ENCODE data around the gene CD52.

GRCh38 chr1:26354972-26355371 is 37.2 kb downstream of the CD52 start:
- no peak for TF ChIP-seq CTCF (IDR thresholded peaks at IDR 0.05; ENCODE audit: extremely low read depth in 1 of 2, insufficient read depth in 1 of 2, low read depth in 1 of 2, low read length in 2 of 2)
- TF ChIP-seq MYC (IDR thresholded peaks at IDR 0.05; ENCODE audit: low read depth, low read length): no peak
- no peak for TF ChIP-seq POLR2A (IDR thresholded peaks at IDR 0.05; ENCODE audit: low read depth, low read length)
- TF ChIP-seq POLR2AphosphoS5 (IDR thresholded peaks at IDR 0.05; ENCODE audit: insufficient read depth, low read depth, low read length): no peak
- TF ChIP-seq EZH2 (IDR thresholded peaks at IDR 0.05; ENCODE audit: borderline replicate concordance, low read depth, low read length, severe bottlenecking): no peak
- TF ChIP-seq GATA2 (IDR thresholded peaks at IDR 0.05; ENCODE audit: insufficient read depth, insufficient read length, low read depth, low read length): no peak
- TF ChIP-seq JUN (IDR thresholded peaks at IDR 0.05; ENCODE audit: borderline replicate concordance, insufficient read depth, insufficient read length, low read depth): no peak
- no peak for TF ChIP-seq FOS (IDR thresholded peaks at IDR 0.05; ENCODE audit: borderline replicate concordance, insufficient read depth, low read length)
